ENCODE results near the gene UNC50.

GRCh38 chr2:98649992-98650375 is 41.6 kb downstream of the UNC50 start:
- TF ChIP-seq EZH2phosphoT487 (IDR thresholded peaks at IDR 0.05; ENCODE audit: low read depth, severe bottlenecking, unreplicated experiment), result no peak
- TF ChIP-seq CTCF (IDR thresholded peaks at IDR 0.05; ENCODE audit: poor library complexity), result no peak
- no peak for TF ChIP-seq EZH2 (IDR thresholded peaks at IDR 0.05; ENCODE audit: borderline replicate concordance)
